Skin of body (tissue), 2 donors: ENCODE data around the gene TMEM203. TPM values are rescaled to one million over a fixed set of nuclear protein-coding genes. Genes with fewer than 3 reads are reported as not detected.
"Not testable (repeated sequence)": the region's sequence is repeated elsewhere in the genome, so short reads cannot be mapped to it uniquely, and the experiment has no call there.

Source experiments
- DNase-seq: peaks from one replicate; lab custom pipeline; 2025; lab: John Stamatoyannopoulos, UW
- total RNA-seq: library from RNA; depleted of rRNA; stranded (reverse); fragments of >200 nt; gene quantifications from one replicate; pipeline ENCODE4 v1.2.3, GENCODE V29; 2014

Gene TMEM203, protein sequence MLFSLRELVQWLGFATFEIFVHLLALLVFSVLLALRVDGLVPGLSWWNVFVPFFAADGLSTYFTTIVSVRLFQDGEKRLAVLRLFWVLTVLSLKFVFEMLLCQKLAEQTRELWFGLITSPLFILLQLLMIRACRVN
- total RNA-seq: 19.5 TPM

DNA sequence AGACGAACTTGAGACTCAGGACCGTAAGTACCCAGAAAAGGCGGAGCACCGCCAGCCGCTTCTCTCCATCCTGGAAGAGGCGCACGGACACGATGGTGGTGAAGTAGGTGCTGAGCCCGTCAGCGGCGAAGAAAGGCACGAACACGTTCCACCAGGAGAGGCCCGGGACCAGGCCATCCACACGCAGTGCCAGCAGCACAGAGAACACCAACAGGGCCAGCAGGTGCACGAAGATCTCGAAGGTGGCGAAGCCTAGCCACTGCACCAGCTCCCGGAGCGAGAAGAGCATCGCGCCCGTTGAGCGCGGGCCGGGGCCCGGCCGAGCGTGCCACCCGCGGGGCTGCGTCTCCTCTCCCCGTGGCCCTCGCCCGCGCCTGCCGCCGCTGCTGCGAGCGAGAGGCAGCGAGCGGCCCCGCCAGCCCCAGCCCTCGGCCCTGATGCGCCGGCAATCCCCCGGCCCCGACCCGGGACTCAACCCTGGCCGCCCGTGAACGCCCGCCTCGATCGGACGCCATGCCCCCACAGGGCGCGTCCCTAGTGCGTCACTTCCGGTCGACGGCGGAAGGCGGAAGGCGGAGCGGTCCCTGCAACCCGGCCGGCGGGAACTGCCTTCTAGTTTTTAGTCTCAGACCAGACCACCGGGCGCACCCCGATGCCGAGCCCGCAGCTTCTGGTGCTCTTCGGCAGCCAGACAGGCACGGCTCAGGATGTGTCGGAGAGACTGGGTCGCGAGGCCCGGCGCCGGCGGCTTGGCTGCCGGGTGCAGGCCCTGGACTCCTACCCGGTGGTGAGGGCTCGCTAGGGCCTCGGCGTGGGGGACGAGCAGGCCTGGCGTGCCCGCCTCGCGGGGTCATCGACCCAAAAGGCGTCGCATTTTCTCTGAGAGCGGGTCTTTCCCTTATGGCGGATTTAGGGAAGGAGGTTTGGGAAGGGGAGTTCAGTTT, at the start of gene TMEM203, which contains the start of gene NDOR1:
TMEM203 (minus strand) TSS at position 523 of the 944 bp plus-strand sequence; CDS start at position 289, 234 bp downstream.
NDOR1 (plus strand) TSS at position 575 of the 944 bp plus-strand sequence; CDS start at position 653, 78 bp downstream.
- peak; percentile 53 for DNase-seq

DNA sequence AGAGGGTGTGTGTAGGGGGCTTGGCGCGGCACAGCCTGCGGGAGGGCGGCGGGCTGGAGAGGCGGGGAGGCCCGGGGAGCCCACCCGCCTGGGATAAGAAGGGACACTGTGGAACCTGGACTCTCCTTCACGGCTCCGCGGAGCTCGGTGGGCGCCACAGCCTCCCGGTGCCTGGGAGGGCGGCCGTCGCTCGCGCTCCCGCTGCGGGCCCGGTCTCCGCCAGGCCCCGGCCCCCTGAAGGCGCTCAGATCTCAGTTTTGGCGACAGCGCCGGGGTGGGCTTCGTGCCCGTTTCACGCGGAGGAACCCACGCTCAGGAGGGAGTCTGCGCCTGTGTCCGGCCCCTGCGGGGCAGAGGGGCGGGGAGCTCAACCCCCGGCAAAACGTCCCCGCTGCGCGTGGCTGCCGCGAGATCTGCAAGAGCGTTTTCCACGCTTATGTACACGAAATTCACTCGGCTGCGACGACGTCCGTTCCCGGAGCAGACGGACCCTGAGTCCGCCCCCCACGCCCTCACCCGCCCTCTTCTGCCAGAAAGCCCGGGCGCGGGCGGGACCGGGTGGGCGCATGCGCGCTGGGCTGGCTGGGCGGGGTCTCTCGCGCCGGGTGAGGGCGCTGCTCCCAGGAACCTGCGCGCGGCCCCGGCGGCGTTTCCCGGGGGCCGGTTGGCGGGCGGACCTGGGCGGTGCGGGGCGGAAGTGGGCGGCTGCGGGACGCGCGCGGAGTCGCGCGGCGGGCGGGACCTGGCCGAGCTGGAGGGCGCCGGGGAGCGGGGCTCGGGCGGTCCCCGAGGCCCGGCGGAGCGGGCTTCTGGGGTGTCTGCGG, 49.4 kb upstream of the TMEM203 start, which contains the start of gene NELFB:
NELFB (plus strand) TSS at position 704 of the 824 bp plus-strand sequence.
- peak; percentile 82 for DNase-seq

DNA sequence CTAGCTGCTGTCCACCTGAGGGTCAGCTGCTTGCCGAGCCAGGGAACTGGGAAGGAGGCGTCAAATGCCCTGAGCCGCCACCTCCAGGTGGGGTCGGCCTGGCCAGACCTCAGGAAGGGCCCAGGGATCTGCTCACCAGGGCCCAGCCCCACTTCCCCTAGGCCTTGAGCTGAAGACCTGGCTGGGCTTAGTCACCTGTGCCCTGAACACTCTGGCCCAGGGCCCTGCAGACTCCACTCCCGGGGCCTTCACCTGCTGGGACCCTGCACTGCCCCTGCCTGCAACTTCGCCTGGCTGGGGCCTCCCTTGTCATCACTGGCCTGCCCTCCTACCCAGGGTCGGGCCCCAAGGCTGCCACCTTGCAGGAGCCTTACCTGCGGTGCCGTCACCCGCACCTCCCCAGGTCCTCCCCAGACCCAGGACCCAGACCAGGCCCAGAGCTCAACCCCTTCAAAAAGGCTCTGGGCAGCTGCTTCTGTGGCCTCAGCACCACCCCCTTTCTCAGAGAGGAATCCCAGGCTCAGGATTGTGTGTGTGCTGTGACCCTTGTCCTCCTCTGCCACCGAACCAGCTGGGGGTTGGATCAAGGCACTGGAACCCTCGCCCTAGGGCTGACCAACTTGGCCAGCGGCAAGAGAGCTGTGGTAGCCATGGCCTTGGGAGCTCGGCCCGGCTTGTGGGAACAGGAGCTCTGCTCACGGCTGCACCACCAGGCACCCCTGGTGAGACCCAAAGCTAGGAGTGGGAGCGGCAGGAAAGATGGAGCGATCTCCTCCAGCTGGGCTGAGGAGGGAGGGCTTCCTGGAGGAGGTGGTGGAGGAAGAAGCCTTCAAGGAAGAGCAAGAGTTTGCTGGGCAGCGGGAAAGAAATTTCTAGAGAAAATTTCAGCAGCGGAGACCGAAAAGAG, 48.5 kb upstream of the TMEM203 start:
- DNase-seq: no peak

DNA sequence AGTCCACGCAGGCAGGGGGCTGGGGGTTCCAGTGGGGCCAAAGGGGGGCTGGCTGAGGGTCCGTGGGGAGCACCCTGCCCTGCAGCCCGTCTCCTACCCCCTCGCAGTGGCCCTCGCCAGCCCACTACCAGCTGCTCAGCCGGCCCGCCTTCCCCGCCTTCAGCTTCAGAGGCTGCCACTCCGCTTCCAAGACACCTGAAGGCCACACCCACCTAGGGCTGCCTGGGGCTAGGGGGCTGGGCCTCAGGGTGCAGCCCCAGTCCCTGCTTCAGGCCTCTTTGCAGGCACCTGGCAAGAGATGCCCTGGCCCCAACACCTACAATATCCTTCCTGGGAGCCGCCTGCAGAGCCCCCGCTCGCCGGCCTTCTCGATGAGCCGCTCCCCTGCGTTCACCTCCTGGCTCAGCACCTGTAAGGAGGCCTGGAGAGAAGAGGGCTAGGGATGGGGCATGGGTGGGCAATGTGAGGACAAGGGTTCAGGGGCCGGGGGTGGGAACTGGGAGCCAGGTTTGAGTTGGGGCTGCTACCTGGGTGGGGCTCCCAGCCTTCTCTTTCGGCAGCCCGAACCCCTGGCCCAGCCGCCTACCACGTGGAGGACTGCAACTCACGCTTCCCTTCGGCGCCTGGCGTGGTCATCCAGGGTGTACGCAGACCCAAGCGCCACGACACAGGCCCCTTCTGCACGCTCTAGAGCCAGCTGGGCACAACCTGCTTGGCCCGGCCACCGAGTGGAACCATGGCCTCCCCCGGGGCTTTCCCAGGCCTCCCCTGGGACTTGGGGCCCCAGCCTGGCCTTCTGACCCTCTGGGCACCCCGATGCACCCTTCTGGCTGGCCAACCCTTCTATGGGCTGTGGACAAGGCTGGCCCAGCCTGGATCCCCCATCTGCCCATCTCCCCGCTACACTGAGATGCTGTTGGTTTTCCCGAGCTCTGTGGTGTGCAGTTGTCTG, 47.4 kb upstream of the TMEM203 start:
- no peak for DNase-seq

DNA sequence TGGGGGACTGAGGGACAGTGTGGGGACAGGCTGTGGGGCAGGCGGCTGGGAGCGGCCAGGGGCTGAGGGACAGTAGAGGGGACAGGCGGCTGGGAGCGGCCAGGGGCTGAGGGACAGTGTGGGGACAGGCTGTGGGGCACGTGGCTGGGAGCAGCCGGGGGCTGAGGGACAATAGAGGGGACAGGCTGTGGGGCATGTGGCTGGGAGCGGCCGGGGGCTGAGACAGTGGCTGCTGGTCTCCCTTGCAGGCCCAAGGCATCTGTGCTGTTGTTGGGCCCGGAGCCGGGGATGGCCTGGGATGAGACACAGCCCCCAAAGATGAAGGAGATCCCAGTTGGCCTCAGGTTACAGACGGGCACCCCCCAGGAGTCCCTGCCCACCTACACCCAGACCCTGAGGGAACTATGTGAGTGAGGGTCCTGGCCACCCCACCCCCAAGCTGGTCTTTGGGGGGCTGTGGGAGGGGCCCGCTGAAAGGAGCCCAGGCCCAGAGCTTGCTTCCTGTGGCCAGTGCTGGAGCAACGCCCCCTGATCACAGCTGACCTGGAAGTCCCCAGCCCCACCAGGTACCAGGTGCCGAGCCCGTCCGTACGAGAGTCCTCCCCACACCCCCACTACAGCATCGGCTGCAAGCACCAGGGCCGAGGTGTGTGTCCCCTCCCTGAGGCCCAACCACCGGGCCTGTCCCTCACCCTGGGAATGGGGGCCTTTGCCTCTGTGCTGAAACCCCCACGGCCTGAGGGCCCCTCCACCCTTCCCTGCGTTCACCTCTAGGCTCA, 46.2 kb upstream of the TMEM203 start:
- no peak for DNase-seq

DNA sequence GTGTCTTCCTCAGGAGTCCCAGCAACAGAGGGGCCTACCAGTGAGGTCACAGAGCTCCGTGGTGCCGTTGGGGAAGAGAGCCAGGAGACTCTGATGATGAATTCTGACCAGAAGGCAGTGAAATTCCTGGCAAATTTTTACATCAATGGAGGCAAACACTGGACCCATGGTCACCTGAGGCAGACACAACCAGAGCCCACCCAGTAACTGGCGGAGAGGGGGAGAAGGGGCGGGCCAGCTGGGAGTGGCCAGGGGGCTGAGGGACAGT, 45.7 kb upstream of the TMEM203 start, which contains the start of gene STPG3:
STPG3 (plus strand) TSS at position 93 of the 268 bp plus-strand sequence; CDS start at position 94, 1 bp downstream.
- DNase-seq: no peak

DNA sequence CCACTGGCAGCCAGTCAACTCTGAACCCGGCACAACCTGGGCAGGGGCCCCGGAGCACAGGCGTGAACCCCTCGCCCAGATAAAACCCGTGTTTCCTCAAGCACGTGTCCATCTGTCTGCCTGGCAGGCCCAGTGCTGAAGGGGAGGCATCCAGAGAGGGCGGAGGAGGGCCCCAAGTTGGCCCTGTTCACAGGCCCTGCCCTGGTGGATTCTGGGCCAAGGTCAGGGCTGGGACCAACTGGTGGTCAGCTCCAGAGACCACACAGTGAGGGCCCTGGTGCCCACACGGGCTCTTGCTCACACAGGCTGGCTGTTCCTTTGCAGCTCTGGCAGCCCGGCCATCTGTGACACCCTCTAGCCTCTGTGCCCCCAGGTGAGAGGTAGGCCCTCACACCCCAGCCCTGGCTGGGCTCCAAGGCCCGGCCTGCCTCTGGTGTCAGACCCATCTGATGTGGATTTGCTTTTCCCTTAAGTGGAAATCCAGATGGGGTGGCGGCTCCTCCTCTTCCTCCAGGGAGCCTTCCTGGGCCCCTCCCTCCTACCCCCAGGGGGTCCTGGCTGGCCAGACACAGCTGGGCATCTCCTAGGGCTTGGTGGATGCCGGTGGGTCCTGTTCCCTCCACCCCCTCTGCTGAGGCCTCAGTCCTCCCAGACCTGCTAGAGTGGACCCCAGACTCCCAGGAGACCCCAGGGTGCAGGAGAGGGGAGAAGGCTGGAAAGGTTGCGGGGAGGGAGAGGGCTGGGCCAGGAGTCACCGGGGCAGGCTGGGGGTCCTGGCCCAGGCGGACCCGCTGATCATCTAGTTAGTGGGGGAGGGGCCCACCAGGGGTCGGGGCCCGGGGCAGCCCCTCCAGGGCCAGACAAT, 45.1 kb upstream of the TMEM203 start:
- DNase-seq: no peak

DNA sequence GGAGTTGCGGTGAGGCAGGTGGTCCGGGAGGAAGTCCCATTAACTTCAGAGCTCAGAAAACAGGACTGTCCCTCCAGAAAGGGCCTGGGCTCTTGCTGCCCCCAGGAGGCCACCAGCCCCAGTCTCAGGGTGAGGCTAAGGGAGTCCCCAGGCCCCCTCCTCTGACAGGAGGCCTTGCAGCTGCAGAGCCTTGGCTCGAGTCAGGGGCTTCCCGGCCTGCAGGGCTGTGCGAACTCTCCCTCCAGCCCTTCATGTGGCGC, 42.4 kb upstream of the TMEM203 start:
- DNase-seq: no peak

DNA sequence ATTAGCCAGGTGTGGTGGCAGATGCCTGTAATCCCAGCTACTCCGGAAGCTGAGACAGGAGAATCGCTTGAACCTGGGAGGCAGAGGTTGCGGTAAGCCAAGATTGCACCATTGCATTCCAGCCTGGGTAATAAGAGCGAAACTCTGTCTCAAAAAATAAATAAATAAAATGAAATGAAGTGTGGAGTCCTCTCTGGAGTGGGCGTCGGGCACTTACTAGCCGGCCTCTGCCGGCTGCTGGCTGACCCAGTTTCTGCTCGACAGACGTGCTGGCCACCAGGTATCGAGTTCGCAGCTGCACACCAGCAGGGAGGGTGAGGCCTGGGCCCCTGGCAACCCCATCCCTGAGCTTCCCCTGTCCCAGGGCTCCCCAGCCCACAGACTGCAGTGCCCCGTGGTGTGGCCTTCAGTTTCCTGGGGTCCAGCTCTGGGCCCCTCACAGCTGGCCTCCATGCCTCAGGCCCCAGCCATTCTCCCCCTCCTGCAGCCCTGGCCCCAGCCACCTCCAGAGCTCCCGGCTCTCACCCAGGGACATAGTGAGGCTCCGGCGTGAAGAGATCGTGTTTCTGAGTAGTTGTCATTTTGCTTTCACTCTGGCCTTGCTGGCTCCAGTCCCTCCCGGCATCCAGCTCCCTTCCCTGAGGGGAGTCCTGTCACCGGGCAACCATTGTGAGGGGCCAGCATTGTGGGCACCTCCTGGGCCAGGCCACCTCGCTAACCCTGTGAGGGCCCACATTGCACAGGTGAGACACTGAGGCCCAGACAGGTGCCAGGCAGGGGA, 41.9 kb upstream of the TMEM203 start:
- no peak for DNase-seq

DNA sequence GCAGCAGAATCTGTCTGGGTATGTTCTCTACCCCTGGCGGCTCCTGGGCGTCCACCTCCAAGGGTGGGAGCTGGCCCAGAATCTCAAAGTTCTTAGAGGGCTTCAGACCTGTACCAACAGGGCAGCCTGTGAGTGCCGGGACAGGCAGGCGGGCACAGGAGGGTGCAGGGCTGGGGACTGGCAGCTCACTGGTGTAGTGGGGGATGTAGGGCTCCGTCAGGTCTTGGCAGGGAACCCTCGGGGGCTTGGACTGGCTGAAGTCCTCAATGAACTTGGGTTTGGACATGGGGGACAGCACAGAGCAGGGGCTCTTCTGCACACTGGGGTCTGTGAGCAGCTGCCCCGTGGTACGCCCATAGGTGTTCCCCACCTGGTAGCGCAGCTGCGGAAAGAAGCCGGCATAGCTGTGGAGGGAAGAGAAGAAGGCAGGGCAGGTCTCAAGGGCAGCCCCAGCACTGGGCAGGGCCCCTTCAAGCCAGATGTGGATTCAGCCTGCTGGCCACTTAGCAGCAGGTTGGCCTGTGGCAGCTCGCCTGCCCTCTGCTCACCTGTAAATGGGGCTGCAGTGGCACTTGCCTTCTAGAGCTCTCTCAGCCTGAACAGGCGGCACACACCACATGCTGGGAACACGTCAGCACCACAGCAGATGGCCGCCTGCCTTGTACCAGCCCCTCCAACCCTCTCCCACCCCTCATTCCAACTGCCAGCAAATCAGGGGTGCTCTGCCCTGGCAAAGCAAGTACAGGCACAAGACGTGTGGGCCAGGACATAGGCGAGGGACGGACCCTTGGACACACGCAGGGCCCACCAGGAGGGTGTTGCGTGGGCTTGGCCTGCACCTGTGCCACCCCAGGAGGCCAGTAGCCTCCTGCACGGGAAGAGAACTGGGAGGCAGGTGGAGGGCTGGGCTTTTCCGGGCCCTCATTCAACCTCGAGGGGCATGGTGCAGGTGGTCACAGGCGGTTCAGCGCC, 40.3 kb upstream of the TMEM203 start:
- no peak for DNase-seq

DNA sequence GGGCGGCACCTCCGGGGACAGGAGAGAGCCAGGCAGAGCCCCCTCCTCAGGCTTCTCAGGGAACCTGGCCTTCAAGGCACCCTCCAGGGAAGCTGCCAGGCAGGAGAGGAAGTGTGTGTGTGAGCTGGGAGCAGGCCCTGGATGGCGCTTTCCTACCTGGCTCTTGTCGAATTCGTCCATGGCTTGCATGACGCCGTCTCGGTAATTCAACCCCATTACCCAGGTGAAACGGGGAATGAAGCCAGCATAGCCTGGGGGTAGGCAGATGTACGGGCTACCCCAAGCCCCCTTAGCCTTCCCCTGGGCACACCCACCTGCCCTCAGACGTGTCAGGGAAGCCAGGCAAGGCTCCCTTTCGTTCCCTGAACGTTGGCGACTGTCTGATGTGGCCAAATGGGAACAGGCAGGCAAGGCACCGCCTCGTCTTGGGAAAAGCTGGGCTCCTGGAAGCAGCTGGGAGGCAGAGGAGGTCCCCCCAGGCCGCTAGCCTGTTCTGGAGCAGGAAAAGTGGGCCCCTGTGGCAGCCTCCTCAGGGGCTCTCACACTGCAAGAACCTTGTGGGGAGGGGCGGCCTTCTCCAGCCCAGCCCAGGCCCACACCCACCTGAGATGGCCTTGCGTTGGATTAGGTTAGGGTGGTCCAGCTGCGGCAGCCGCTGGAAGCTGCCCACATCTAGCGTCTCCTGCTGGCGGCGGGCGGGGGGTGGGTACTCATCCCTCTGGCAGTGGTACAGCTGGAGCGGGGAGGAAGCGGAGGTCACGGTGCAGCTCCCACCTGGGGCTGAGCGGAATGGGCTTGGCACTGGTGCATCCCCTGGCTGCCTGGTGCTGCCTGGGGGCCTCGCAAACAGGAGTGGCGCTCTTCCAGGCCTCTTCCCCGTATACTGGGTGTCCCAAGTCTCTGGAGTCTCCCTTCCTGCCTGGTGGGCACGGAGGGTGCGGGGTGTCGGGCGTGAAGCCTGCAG, 39.3 kb upstream of the TMEM203 start:
- DNase-seq: no peak

DNA sequence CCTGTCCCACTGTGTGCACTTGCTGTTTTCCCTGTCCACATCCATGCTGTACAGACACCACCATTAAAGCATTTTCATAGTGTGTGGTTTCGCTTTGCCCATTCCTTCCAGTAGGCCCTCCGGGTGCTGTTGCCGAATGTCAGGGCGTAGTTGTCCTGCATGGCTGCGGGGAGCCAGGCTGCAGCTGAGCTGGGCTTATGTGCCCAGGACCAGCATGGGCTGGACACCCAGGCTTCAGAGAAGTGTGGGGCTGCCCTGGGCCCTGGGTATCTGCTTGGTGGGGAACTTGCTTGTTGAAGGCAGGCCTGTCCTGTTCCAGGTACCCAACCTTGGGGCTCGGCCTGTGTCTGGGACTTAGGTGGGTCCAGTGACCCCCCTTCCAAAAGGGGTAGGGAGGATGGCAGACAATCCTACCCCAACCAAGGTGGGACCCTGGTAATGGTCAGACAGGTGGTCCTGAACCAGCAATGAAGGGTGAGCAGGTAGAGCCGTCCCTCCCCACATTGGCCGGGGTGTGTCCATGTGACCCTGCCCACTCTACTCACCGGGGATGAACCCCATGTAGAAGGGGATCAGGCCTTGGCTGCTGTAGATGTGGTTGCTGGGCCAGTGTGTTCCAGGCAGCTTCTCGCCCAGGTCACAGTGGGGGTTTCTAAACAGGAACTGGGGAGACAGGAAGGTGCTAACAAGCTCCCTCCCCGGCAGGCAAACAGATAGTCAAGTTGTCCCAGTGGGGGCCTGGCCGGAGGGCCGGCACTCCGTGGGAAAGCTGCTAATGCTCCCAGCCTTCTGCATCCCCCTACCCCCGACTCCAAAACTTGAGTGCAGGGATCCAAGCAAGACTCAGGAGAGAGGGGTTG, 38.4 kb upstream of the TMEM203 start:
- DNase-seq: no peak

DNA sequence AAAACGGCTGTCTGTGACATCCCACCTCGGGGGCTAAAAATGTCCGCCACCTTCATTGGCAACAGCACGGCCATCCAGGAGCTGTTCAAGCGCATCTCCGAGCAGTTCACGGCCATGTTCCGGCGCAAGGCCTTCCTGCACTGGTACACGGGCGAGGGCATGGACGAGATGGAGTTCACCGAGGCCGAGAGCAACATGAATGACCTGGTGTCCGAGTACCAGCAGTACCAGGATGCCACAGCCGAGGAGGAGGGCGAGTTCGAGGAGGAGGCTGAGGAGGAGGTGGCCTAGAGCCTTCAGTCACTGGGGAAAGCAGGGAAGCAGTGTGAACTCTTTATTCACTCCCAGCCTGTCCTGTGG, 37.8 kb upstream of the TMEM203 start:
- DNase-seq: not testable (repeated sequence)
